Neutrophil (primary cell): ENCODE data around the gene MAPKAPK2.

Experiments
- H3K27ac ChIP-seq: fragments of 200-600 bp; sonication (generic); 2 replicates; pipeline ENCODE4 v1.5.1; 2016; ENCODE audit warnings: mild to moderate bottlenecking, moderate library complexity
- H3K27me3 ChIP-seq: fragments of 200-600 bp; sonication (generic); 2 replicates; pipeline ENCODE4 v1.6.0; 2016; ENCODE audit warnings: mild to moderate bottlenecking
- H3K36me3 ChIP-seq: fragments of 200-600 bp; sonication (generic); 2 replicates; pipeline ENCODE4 v1.5.1; 2017
- H3K4me1 ChIP-seq, 2 experiments: fragments of 200-600 bp in 1 of 2; sonication (generic) in 1 of 2; 1 replicate in 1 of 2; 2 replicates in 1 of 2; pipeline versions ENCODE4 v1.5.1 to v1.6.1; 2013 to 2016; ENCODE audit warnings: low read depth in 1 of 2, low read length in 1 of 2, mild to moderate bottlenecking in 1 of 2, moderate library complexity in 1 of 2; ENCODE audit not compliant: control insufficient read depth in 1 of 2, insufficient read depth in 1 of 2
- H3K4me3 ChIP-seq, 2 experiments: fragments of 200-600 bp in 1 of 2; sonication (generic) in 1 of 2; 1 replicate in 1 of 2; 2 replicates in 1 of 2; pipeline ENCODE4 v1.5.1; 2013 to 2016; ENCODE audit warnings: low read depth in 1 of 2, low read length in 1 of 2, mild to moderate bottlenecking in 1 of 2, moderate library complexity in 1 of 2
- H3K9me3 ChIP-seq: fragments of 200-600 bp; sonication (generic); 2 replicates; pipeline ENCODE4 v1.5.1; 2016
- TF ChIP-seq, protein P1 (sequence below): fragments of 200-600 bp; sonication (generic); IDR thresholded peaks from 2 replicates; pipeline ENCODE4 v1.5.1; 2016; ENCODE audit warnings: antibody characterized with exemption

MAPKAPK2 gene

GRCh38 chr1:206691604-206692003, 6.9 kb downstream of the MAPKAPK2 start:
- Histone ChIP-seq H3K4me3 (no peak overlapping the region), H3K9me3 (no peaks in the 10 kb centered on the region), H3K27me3 (no peaks in the 10 kb centered on the region), H3K27ac (peak overlapping the region; percentile 13), H3K4me1 (peaks cover 71 to 82% of the 10 kb centered on the region in 2 experiments), H3K36me3 (peaks cover 17% of the 10 kb centered on the region)
- TF ChIP-seq, protein P1, sequence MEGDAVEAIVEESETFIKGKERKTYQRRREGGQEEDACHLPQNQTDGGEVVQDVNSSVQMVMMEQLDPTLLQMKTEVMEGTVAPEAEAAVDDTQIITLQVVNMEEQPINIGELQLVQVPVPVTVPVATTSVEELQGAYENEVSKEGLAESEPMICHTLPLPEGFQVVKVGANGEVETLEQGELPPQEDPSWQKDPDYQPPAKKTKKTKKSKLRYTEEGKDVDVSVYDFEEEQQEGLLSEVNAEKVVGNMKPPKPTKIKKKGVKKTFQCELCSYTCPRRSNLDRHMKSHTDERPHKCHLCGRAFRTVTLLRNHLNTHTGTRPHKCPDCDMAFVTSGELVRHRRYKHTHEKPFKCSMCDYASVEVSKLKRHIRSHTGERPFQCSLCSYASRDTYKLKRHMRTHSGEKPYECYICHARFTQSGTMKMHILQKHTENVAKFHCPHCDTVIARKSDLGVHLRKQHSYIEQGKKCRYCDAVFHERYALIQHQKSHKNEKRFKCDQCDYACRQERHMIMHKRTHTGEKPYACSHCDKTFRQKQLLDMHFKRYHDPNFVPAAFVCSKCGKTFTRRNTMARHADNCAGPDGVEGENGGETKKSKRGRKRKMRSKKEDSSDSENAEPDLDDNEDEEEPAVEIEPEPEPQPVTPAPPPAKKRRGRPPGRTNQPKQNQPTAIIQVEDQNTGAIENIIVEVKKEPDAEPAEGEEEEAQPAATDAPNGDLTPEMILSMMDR, result no peak

DNA sequence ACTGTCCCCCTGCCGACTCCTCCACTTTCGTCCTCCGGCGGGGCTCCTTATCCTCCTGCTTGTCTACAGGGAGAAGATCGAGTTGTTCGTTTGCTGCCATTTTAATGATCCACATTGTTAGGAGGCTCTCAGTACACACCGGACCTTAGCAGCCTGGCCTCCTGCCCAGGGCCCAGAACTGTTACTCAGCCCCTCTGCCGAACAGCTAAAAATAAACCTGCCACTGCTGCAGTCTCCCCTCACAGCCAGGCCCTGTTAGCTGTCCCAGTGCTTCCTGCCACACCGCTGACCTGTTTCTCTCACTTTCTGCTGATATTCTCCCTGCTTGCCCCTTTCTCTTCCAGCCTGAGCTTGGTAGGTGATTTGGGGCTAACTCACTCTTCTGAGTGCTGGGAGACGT, 8.3 kb downstream of the MAPKAPK2 start:
- H3K4me1 ChIP-seq, result peaks cover 71 to 82% of the 10 kb centered on the region in 2 experiments

DNA sequence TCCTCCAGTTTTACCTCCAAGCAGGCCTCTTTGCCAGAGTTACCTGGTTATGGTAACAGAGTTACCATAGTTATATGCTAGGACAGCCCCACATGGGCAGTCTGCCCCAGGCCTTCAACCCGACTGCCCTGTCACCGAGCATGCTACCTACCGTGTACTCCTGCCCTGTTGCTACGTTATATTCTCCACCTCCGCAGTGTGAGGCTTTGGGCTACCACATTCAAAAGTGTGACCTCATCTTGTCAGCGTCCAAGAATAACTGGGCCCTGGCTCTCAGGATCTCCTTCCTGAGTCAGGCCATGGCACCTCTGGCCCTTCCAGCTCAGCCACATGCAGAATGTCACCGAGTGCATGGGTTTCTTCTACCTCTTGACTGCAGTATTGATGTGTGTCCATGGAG, 8.9 kb downstream of the MAPKAPK2 start:
- Histone ChIP-seq H3K4me1 (peaks cover 71 to 82% of the 10 kb centered on the region in 2 experiments), H3K4me3 (no peak overlapping the region), H3K27ac (no peak overlapping the region)

More for the DNA sequence above, 8.3 kb downstream of the MAPKAPK2 start:
- Histone ChIP-seq H3K9me3 (no peaks in the 10 kb centered on the region), H3K4me3 (no peak overlapping the region), H3K36me3 (peaks cover 17% of the 10 kb centered on the region), H3K27me3 (no peaks in the 10 kb centered on the region), H3K27ac (no peak overlapping the region)
- TF ChIP-seq, protein P1, result no peak

GRCh38 chr1:206694171-206695124, 9.7 kb downstream of the MAPKAPK2 start:
- TF ChIP-seq, protein P1, result no peak
- no peaks in the 10 kb centered on the region for H3K27me3 ChIP-seq
- H3K4me1 ChIP-seq, result peaks cover 76 to 86% of the 10 kb centered on the region in 2 experiments

More for the DNA sequence above, 8.9 kb downstream of the MAPKAPK2 start:
- Histone ChIP-seq H3K27me3 (no peaks in the 10 kb centered on the region), H3K36me3 (peaks cover 17% of the 10 kb centered on the region), H3K9me3 (no peaks in the 10 kb centered on the region)
- TF ChIP-seq, protein P1, result no peak

DNA sequence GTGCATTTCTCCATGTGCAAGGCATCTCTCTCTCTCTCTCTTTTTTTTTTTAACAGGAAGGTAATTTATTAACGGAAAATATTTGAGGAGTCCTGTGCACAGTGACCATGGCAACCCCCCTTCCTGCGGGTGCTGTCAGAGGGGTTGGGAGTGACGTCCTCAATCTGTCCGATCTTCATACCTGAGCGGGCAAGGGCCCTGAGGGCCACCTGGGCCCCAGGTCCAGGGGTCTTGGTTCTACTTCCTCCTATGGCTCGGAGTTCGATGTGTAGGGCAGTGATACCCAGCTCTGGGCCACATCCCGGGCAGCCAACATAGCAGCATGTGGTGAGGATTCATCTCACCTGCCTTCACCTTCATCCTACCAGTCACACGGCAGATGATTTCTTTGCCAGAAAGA, 11.0 kb downstream of the MAPKAPK2 start:
- TF ChIP-seq, protein P1, result no peak
- peak overlapping the region; percentile 81 for H3K27ac ChIP-seq
- peaks cover 17% of the 10 kb centered on the region for H3K36me3 ChIP-seq
- peaks cover 78 to 87% of the 10 kb centered on the region in 2 experiments for H3K4me1 ChIP-seq
- H3K27me3 ChIP-seq, result no peaks in the 10 kb centered on the region
- H3K9me3 ChIP-seq, result no peaks in the 10 kb centered on the region
- no peak overlapping the region for H3K4me3 ChIP-seq

More at GRCh38 chr1:206694171-206695124, 9.7 kb downstream of the MAPKAPK2 start:
- H3K36me3 ChIP-seq, result peaks cover 17% of the 10 kb centered on the region
- H3K9me3 ChIP-seq, result no peaks in the 10 kb centered on the region
- no peak overlapping the region for H3K27ac ChIP-seq
- no peak overlapping the region for H3K4me3 ChIP-seq
